Gastroesophageal sphincter (tissue), 4 donors: ENCODE results near the gene GSDME. TPM values are rescaled to one million over a fixed set of nuclear protein-coding genes. Genes with fewer than 3 reads are reported as not detected.

ENCODE experiments used
- ATAC-seq: fragments of 150-250 bp; one replicate; pipeline ENCODE4 v1.9.1; 2016; ENCODE audit warnings: mild to moderate bottlenecking, moderate library complexity
- H3K27ac ChIP-seq, 4 donors: fragments of 200-600 bp; sonication (generic) in 3 of 4; 1 replicate in 3 of 4; 2 replicates in 1 of 4; pipeline ENCODE4 v1.5.1; 2016 to 2019
- H3K27me3 ChIP-seq: fragments of 200-600 bp; sonication (generic); one replicate; pipeline ENCODE4 v1.5.1; 2019
- H3K36me3 ChIP-seq, 2 donors: fragments of 200-600 bp; sonication (generic); one replicate each; pipeline ENCODE4 v1.5.1; 2019; ENCODE audit warnings: control low read depth in 1 of 2
- H3K4me1 ChIP-seq, 3 donors: fragments of 200-600 bp; sonication (generic); 1 replicate in 2 of 3; 2 replicates in 1 of 3; pipeline ENCODE4 v1.5.1; 2016 to 2019; ENCODE audit warnings: control low read depth in 2 of 3
- H3K4me3 ChIP-seq, 2 donors: fragments of 200-600 bp; sonication (generic); one replicate each; pipeline ENCODE4 v1.5.1; 2019; ENCODE audit warnings: mild to moderate bottlenecking in 1 of 2, moderate library complexity in 1 of 2
- H3K9me3 ChIP-seq, 3 donors: fragments of 200-600 bp; sonication (generic); one replicate each; pipeline ENCODE4 v1.5.1; 2017 to 2019; ENCODE audit warnings: control low read depth in 2 of 3
- CTCF ChIP-seq, 4 experiments: fragments of 200-600 bp in 2 of 4; fragments of 450-650 bp in 2 of 4; sonication (generic) in 1 of 4; IDR thresholded peaks; one replicate each; pipeline ENCODE4 v1.5.1; 2017 to 2019; ENCODE audit warnings: antibody characterized with exemption in 4 of 4, mild to moderate bottlenecking in 2 of 4, moderate library complexity in 2 of 4
- EP300 ChIP-seq: sonication (generic); formaldehyde crosslinking; IDR thresholded peaks from one replicate; pipeline ENCODE4 v1.6.1; 2017; ENCODE audit warnings: antibody characterized with exemption, mild to moderate bottlenecking
- POLR2A ChIP-seq, 2 donors: fragments of 450-650 bp; IDR thresholded peaks; one replicate each; pipeline ENCODE4 v1.6.1; 2017; ENCODE audit warnings: antibody characterized with exemption in 2 of 2, mild to moderate bottlenecking in 2 of 2, moderate library complexity in 1 of 2
- POLR2AphosphoS5 ChIP-seq: sonication (generic); formaldehyde crosslinking; IDR thresholded peaks from one replicate; pipeline ENCODE4 v1.6.1; 2017; ENCODE audit warnings: antibody characterized with exemption
- WGBS, 2 donors: methylation state at CpG; one replicate each; pipeline ENCODE4 v1.1.5; 2018; ENCODE audit warnings: low coverage in 1 of 2; 5-methylcytosine and 5-hydroxymethylcytosine counted together
- total RNA-seq, 4 donors: library from RNA; depleted of rRNA; stranded (reverse); fragments of >200 nt; gene quantifications; one replicate each; pipeline ENCODE4 v1.1.0, GENCODE V29; 2016

Gene GSDME
- total RNA-seq, 4 donors from 2014 or later = 6.4 to 9.8 (median 8.4) TPM

- H3K4me3 ChIP-seq = no peak overlapping the region
- H3K36me3 ChIP-seq = no peaks in the 10 kb centered on the region
- no peaks in the 10 kb centered on the region for H3K9me3 ChIP-seq
- no peak for TF ChIP-seq EP300
- no peak for TF ChIP-seq CTCF (IDR thresholded peaks at IDR 0.05)
- no peak for ATAC-seq
- no peak overlapping the region for H3K27ac ChIP-seq
- no peaks in the 10 kb centered on the region for H3K27me3 ChIP-seq
- H3K4me1 ChIP-seq = no peaks in the 10 kb centered on the region
- 74 to 79% methylated on average over 2 to 3 of the region's 3 CpGs for WGBS, 2 donors
These were observed 88.2 kb downstream of the GSDME start for GRCh38 chr7:24668927-24669635.

GRCh38 chr7:24665564-24666294, 91.5 kb downstream of the GSDME start:
- TF ChIP-seq EP300 = no peak
- TF ChIP-seq POLR2AphosphoS5 = no peak
- TF ChIP-seq POLR2A (IDR thresholded peaks at IDR 0.05) = no peak
- peak; percentile 52 to 69 (median 65) for TF ChIP-seq CTCF (IDR thresholded peaks at IDR 0.05)
- no peaks in the 10 kb centered on the region for H3K4me1 ChIP-seq
- WGBS, 2 donors = 23 to 31% methylated on average over 4 of the region's 4 CpGs
- H3K4me3 ChIP-seq = no peak overlapping the region
- no peaks in the 10 kb centered on the region for H3K9me3 ChIP-seq
- no peaks in the 10 kb centered on the region for H3K36me3 ChIP-seq
- peak; percentile 46 for ATAC-seq
- H3K27ac ChIP-seq = no peak overlapping the region
- H3K27me3 ChIP-seq = no peaks in the 10 kb centered on the region

- Histone ChIP-seq H3K27me3 (no peaks in the 10 kb centered on the region), H3K9me3 (no peaks in the 10 kb centered on the region), H3K36me3 (no peaks in the 10 kb centered on the region), H3K4me3 (no peak overlapping the region), H3K27ac (no peak overlapping the region), H3K4me1 (no peaks in the 10 kb centered on the region)
- no peak for ATAC-seq
- TF ChIP-seq POLR2AphosphoS5 (no peak), CTCF (IDR thresholded peaks at IDR 0.05) (no peak)
- 55 to 70% methylated on average over 2 of the region's 2 CpGs for WGBS, 2 donors
These were observed 96.7 kb downstream of the GSDME start for GRCh38 chr7:24660546-24660945.

- WGBS, 2 donors = 63 to 79% methylated on average over 2 of the region's 2 CpGs
- ATAC-seq = no peak
- Histone ChIP-seq H3K27ac (no peak overlapping the region), H3K27me3 (no peaks in the 10 kb centered on the region), H3K9me3 (no peaks in the 10 kb centered on the region), H3K4me1 (no peaks in the 10 kb centered on the region), H3K36me3 (no peaks in the 10 kb centered on the region), H3K4me3 (no peak overlapping the region)
- no peak for TF ChIP-seq POLR2A (IDR thresholded peaks at IDR 0.05)
- TF ChIP-seq EP300 = no peak
- no peak for TF ChIP-seq POLR2AphosphoS5
- TF ChIP-seq CTCF (IDR thresholded peaks at IDR 0.05) = no peak
These were observed 97.8 kb downstream of the GSDME start for GRCh38 chr7:24659505-24659904.

GRCh38 chr7:24657980-24658379, 99.3 kb downstream of the GSDME start:
- Histone ChIP-seq H3K4me3 (no peak overlapping the region), H3K27me3 (no peaks in the 10 kb centered on the region), H3K9me3 (no peaks in the 10 kb centered on the region), H3K4me1 (no peaks in the 10 kb centered on the region), H3K27ac (no peak overlapping the region), H3K36me3 (no peaks in the 10 kb centered on the region)
- ATAC-seq = no peak
- TF ChIP-seq POLR2A (IDR thresholded peaks at IDR 0.05) = no peak
- no peak for TF ChIP-seq CTCF (IDR thresholded peaks at IDR 0.05)
- TF ChIP-seq EP300 = no peak
- no peak for TF ChIP-seq POLR2AphosphoS5
